C4-2B (cell line): ENCODE data around the gene CFAP97.

ENCODE experiments used
- H3K27ac ChIP-seq: fragments of 450-650 bp; 2 replicates; pipeline ENCODE4 v1.5.1; 2017
- ZFX ChIP-seq: fragments of 450-650 bp; IDR thresholded peaks from 2 replicates; pipeline ENCODE4 v1.6.1; 2017
- TF ChIP-seq, protein P1 (sequence below): fragments of 450-650 bp; conservative IDR thresholded peaks from 2 replicates; pipeline ENCODE4 v1.5.1; 2017; ENCODE audit warnings: mild to moderate bottlenecking

Gene CFAP97

GRCh38 chr4:185110375-185110823 lies 93.4 kb downstream of the CFAP97 start:
- TF ChIP-seq, protein P1, sequence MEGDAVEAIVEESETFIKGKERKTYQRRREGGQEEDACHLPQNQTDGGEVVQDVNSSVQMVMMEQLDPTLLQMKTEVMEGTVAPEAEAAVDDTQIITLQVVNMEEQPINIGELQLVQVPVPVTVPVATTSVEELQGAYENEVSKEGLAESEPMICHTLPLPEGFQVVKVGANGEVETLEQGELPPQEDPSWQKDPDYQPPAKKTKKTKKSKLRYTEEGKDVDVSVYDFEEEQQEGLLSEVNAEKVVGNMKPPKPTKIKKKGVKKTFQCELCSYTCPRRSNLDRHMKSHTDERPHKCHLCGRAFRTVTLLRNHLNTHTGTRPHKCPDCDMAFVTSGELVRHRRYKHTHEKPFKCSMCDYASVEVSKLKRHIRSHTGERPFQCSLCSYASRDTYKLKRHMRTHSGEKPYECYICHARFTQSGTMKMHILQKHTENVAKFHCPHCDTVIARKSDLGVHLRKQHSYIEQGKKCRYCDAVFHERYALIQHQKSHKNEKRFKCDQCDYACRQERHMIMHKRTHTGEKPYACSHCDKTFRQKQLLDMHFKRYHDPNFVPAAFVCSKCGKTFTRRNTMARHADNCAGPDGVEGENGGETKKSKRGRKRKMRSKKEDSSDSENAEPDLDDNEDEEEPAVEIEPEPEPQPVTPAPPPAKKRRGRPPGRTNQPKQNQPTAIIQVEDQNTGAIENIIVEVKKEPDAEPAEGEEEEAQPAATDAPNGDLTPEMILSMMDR, result no peak
- TF ChIP-seq ZFX, result no peak
- no peak overlapping the region for H3K27ac ChIP-seq

DNA sequence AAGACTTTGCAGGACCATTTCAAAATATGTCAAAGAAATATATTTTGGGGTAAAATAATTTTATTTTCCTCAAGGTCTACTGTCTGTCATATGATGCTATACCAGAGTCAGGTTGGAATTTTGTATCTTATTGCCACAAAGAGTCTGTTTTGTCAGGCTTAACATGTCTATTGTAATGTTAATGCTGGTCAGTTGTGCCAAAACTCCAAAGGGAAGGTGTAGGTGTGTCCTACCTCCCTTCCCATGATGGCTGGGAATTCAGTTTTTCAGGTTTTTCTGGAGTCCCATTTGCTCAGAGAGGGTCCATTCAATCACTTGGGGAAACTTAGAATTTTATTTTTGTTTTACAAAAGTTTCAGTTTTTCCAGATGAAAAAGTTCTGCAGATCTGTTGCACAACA lies 94.1 kb downstream of the CFAP97 start:
- H3K27ac ChIP-seq, result no peak overlapping the region

More for the DNA sequence above, 94.1 kb downstream of the CFAP97 start:
- TF ChIP-seq ZFX, result no peak
- TF ChIP-seq, protein P1, result no peak
